ENCODE data around the gene ZFP36.

DNA sequence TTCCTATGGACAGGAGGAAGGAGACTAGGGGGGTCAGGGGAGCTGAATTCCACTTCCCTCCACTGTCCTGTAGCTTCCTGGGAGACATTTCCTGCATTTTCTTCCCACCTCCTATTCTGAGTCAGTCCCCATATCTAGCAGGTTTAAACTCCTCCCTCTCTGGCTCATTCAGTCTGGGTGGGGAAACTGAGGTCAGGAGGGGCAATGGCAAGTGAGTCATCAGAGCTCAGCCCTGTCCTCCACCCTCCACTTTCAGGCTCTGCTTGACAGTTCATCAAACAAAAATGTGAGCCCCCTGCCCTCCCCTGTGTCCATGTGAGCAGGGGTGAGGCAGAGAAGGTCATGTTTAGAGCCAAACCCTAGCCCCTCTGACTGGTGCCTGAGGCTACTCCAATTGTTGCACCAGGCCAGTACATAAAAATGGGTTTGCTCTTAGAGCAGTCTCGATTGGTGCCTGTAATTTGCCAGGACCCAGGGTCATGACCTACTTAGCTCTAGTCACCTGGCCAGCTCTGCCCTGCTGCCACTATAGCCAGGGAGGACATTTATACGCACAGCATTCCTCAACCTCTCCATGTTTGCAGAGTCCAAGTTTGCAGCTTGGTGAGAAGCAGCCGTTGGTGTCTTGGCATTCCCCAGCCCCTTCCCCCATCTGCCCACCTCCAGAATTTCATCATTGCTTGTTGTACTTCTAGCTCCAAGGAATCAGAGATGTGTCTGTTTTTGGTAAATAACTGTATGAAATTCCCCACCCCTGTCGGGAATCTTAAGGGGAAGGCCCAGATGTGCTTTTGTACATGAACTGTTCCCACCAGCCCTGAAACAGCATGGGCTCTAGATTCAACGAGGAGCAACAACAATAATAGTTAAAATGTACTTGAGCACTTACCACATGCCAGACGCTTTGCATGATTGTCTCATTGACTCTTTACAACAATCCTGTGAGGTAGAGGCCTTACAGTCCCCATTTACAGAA is 43.7 kb upstream of the ZFP36 start:
- TF ChIP-seq ZSCAN18 (CRISPR knock-in tag; IDR thresholded peaks at IDR 0.05) (no peak), CTCF (IDR thresholded peaks at IDR 0.05) (no peak), MLX (CRISPR knock-in tag; IDR thresholded peaks at IDR 0.05) (no peak), FOXP4 (CRISPR knock-in tag; IDR thresholded peaks at IDR 0.05) (no peak), TCF7 (CRISPR knock-in tag; IDR thresholded peaks at IDR 0.05; ENCODE audit: low read depth) (no peak), ZNF317 (CRISPR knock-in tag; IDR thresholded peaks at IDR 0.05; ENCODE audit: borderline replicate concordance, low read depth) (no peak), ZNF232 (CRISPR knock-in tag; IDR thresholded peaks at IDR 0.05) (no peak), ZNF121 (CRISPR knock-in tag; IDR thresholded peaks at IDR 0.05) (no peak), ETV6 (CRISPR knock-in tag; IDR thresholded peaks at IDR 0.05) (no peak), CREB1 (CRISPR knock-in tag; IDR thresholded peaks at IDR 0.05) (no peak)
- TF ChIP-seq, protein P1, sequence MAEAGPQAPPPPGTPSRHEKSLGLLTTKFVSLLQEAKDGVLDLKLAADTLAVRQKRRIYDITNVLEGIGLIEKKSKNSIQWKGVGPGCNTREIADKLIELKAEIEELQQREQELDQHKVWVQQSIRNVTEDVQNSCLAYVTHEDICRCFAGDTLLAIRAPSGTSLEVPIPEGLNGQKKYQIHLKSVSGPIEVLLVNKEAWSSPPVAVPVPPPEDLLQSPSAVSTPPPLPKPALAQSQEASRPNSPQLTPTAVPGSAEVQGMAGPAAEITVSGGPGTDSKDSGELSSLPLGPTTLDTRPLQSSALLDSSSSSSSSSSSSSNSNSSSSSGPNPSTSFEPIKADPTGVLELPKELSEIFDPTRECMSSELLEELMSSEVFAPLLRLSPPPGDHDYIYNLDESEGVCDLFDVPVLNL (CRISPR knock-in tag; IDR thresholded peaks at IDR 0.05; ENCODE audit: borderline replicate concordance, low read depth) = no peak
- TF ChIP-seq, protein P2, sequence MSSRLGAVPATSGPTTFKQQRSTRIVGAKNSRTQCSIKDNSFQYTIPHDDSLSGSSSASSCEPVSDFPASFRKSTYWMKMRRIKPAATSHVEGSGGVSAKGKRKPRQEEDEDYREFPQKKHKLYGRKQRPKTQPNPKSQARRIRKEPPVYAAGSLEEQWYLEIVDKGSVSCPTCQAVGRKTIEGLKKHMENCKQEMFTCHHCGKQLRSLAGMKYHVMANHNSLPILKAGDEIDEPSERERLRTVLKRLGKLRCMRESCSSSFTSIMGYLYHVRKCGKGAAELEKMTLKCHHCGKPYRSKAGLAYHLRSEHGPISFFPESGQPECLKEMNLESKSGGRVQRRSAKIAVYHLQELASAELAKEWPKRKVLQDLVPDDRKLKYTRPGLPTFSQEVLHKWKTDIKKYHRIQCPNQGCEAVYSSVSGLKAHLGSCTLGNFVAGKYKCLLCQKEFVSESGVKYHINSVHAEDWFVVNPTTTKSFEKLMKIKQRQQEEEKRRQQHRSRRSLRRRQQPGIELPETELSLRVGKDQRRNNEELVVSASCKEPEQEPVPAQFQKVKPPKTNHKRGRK (CRISPR knock-in tag; IDR thresholded peaks at IDR 0.05; ENCODE audit: borderline replicate concordance) = no peak
